Neural cell (in vitro differentiated cells): ENCODE results near the gene EEIG1.

Experiments used
- CTCF ChIP-seq: fragments of 450-650 bp; IDR thresholded peaks from 2 replicates; pipeline ENCODE4 v1.5.1; 2014; ENCODE audit warnings: antibody characterized with exemption, mild to moderate bottlenecking, moderate library complexity; ENCODE audit not compliant: poor library complexity, severe bottlenecking
- EP300 ChIP-seq: fragments of 450-650 bp; conservative IDR thresholded peaks from 2 replicates; pipeline ENCODE4 v1.6.1; 2014; ENCODE audit warnings: antibody characterized with exemption, mild to moderate bottlenecking, moderate library complexity; ENCODE audit not compliant: poor library complexity, severe bottlenecking
- EZH2 ChIP-seq: fragments of 200-600, 300-800 bp; shearing (Covaris generic), sonication (generic); IDR thresholded peaks from 2 replicates; pipeline ENCODE4 v1.6.1; 2014; ENCODE audit warnings: antibody characterized with exemption, low read length, borderline replicate concordance, mild to moderate bottlenecking; ENCODE audit not compliant: insufficient read depth, poor library complexity, severe bottlenecking
- MXI1 ChIP-seq: fragments of 450-650 bp; conservative IDR thresholded peaks from 2 replicates; pipeline ENCODE4 v1.6.1; 2014; ENCODE audit warnings: antibody characterized with exemption, mild to moderate bottlenecking; ENCODE audit not compliant: poor library complexity, severe bottlenecking
- POLR2AphosphoS5 ChIP-seq: IDR thresholded peaks from 2 replicates; pipeline ENCODE4 v1.6.1; 2012
- SMC3 ChIP-seq: fragments of 450-650 bp; conservative IDR thresholded peaks from 2 replicates; pipeline ENCODE4 v1.6.1; 2014; ENCODE audit warnings: antibody characterized with exemption, mild to moderate bottlenecking, moderate library complexity; ENCODE audit not compliant: poor library complexity
- TAF1 ChIP-seq: IDR thresholded peaks from 2 replicates; pipeline ENCODE4 v1.6.1; 2012; ENCODE audit warnings: low read depth

- TF ChIP-seq CTCF, result no peak
- TF ChIP-seq MXI1, result no peak
- no peak for TF ChIP-seq TAF1
- TF ChIP-seq EZH2, result no peak
- no peak for TF ChIP-seq EP300
- no peak for TF ChIP-seq SMC3
- TF ChIP-seq POLR2AphosphoS5, result no peak
Observed at GRCh38 chr9:127934986-127935385, 45.8 kb downstream of the EEIG1 start.
